Measurements from ENCODE around the gene KRT40.

KRT40 gene

GRCh38 chr17:41008811-41009210 lies 24.7 kb upstream of the KRT40 start, which contains the start of gene KRTAP3-1:
Gene KRTAP3-1, minus strand, starts transcription at chr17:41009128. Its CDS starts 54 bp downstream, at chr17:41009074.
- no peak within 1 kb of the TSS for H3K4me2 ChIP-seq (ENCODE audit: low read depth, low read length, poor library complexity, severe bottlenecking)
- H3K36me3 ChIP-seq (ENCODE audit: insufficient read depth, low read length) = no peaks in the 10 kb centered on the region
- H3K9ac ChIP-seq (ENCODE audit: low read depth, low read length, poor library complexity, severe bottlenecking) = no peak within 1 kb of the TSS
- H3K27me3 ChIP-seq (ENCODE audit: insufficient read depth, low read length, poor library complexity, severe bottlenecking) = no peaks in the 10 kb centered on the region
- TF ChIP-seq, protein P1, sequence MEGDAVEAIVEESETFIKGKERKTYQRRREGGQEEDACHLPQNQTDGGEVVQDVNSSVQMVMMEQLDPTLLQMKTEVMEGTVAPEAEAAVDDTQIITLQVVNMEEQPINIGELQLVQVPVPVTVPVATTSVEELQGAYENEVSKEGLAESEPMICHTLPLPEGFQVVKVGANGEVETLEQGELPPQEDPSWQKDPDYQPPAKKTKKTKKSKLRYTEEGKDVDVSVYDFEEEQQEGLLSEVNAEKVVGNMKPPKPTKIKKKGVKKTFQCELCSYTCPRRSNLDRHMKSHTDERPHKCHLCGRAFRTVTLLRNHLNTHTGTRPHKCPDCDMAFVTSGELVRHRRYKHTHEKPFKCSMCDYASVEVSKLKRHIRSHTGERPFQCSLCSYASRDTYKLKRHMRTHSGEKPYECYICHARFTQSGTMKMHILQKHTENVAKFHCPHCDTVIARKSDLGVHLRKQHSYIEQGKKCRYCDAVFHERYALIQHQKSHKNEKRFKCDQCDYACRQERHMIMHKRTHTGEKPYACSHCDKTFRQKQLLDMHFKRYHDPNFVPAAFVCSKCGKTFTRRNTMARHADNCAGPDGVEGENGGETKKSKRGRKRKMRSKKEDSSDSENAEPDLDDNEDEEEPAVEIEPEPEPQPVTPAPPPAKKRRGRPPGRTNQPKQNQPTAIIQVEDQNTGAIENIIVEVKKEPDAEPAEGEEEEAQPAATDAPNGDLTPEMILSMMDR (conservative IDR thresholded peaks at IDR 0.05; ENCODE audit: low read length) = no peak
- no peak for TF ChIP-seq EZH2phosphoT487 (IDR thresholded peaks at IDR 0.05; ENCODE audit: borderline replicate concordance)
- H3K79me2 ChIP-seq (ENCODE audit: insufficient read depth, low read length) = no peaks in the 10 kb centered on the region
- no peaks in the 10 kb centered on the region for H3F3A ChIP-seq (ENCODE audit: low read depth)
- no peaks in the 10 kb centered on the region for H4K20me1 ChIP-seq (ENCODE audit: insufficient read depth, low read length, poor library complexity, severe bottlenecking)
- H2AFZ ChIP-seq (ENCODE audit: low read length) = no peak within 1 kb of the TSS
- H3K4me3 ChIP-seq (ENCODE audit: low read length, poor library complexity, severe bottlenecking) = no peak within 1 kb of the TSS
- no peaks in the 10 kb centered on the region for H3K9me2 ChIP-seq (replicated peaks; ENCODE audit: low read depth, low read length)
- H3K9me3 ChIP-seq (ENCODE audit: insufficient read depth, low read depth, low read length) = no peaks in the 10 kb centered on the region
- no peaks in the 10 kb centered on the region for H3K4me1 ChIP-seq (ENCODE audit: insufficient read depth, low read length, poor library complexity, severe bottlenecking)

GRCh38 chr17:41004397-41004796 lies 20.3 kb upstream of the KRT40 start:
- Histone ChIP-seq H3K9ac (ENCODE audit: low read depth, low read length, poor library complexity, severe bottlenecking) (no peak overlapping the region), H4K20me1 (ENCODE audit: insufficient read depth, low read length, poor library complexity, severe bottlenecking) (no peaks in the 10 kb centered on the region), H3K27me3 (ENCODE audit: insufficient read depth, low read length, poor library complexity, severe bottlenecking) (no peaks in the 10 kb centered on the region), H3K4me1 (ENCODE audit: insufficient read depth, low read length, poor library complexity, severe bottlenecking) (no peaks in the 10 kb centered on the region), H3K9me3 (ENCODE audit: insufficient read depth, low read depth, low read length) (no peaks in the 10 kb centered on the region), H3K4me2 (ENCODE audit: low read depth, low read length, poor library complexity, severe bottlenecking) (no peak overlapping the region), H3K4me3 (ENCODE audit: low read length, poor library complexity, severe bottlenecking) (no peak overlapping the region), H3K9me2 (replicated peaks; ENCODE audit: low read depth, low read length) (no peaks in the 10 kb centered on the region), H3F3A (ENCODE audit: low read depth) (no peaks in the 10 kb centered on the region), H3K36me3 (ENCODE audit: insufficient read depth, low read length) (no peaks in the 10 kb centered on the region), H3K79me2 (ENCODE audit: insufficient read depth, low read length) (no peaks in the 10 kb centered on the region), H2AFZ (ENCODE audit: low read length) (no peak overlapping the region)
- TF ChIP-seq, protein P1 (conservative IDR thresholded peaks at IDR 0.05; ENCODE audit: low read length) = no peak
- TF ChIP-seq EZH2phosphoT487 (IDR thresholded peaks at IDR 0.05; ENCODE audit: borderline replicate concordance) = no peak

GRCh38 chr17:41003926-41004325 lies 19.8 kb upstream of the KRT40 start:
- no peaks in the 10 kb centered on the region for H3K36me3 ChIP-seq (ENCODE audit: insufficient read depth, low read length)
- no peaks in the 10 kb centered on the region for H3K9me2 ChIP-seq (replicated peaks; ENCODE audit: low read depth, low read length)
- no peak overlapping the region for H3K9ac ChIP-seq (ENCODE audit: low read depth, low read length, poor library complexity, severe bottlenecking)
- H4K20me1 ChIP-seq (ENCODE audit: insufficient read depth, low read length, poor library complexity, severe bottlenecking) = no peaks in the 10 kb centered on the region
- H3F3A ChIP-seq (ENCODE audit: low read depth) = no peaks in the 10 kb centered on the region
- H2AFZ ChIP-seq (ENCODE audit: low read length) = no peak overlapping the region
- no peaks in the 10 kb centered on the region for H3K27me3 ChIP-seq (ENCODE audit: insufficient read depth, low read length, poor library complexity, severe bottlenecking)
- no peaks in the 10 kb centered on the region for H3K9me3 ChIP-seq (ENCODE audit: insufficient read depth, low read depth, low read length)
- H3K4me1 ChIP-seq (ENCODE audit: insufficient read depth, low read length, poor library complexity, severe bottlenecking) = no peaks in the 10 kb centered on the region
- no peak overlapping the region for H3K4me2 ChIP-seq (ENCODE audit: low read depth, low read length, poor library complexity, severe bottlenecking)
- H3K4me3 ChIP-seq (ENCODE audit: low read length, poor library complexity, severe bottlenecking) = no peak overlapping the region
- no peak for TF ChIP-seq EZH2phosphoT487 (IDR thresholded peaks at IDR 0.05; ENCODE audit: borderline replicate concordance)
- TF ChIP-seq, protein P1 (conservative IDR thresholded peaks at IDR 0.05; ENCODE audit: low read length) = no peak
- H3K79me2 ChIP-seq (ENCODE audit: insufficient read depth, low read length) = no peaks in the 10 kb centered on the region

All from Loucy (cell line).